Prostate gland (tissue), 2 donors: ENCODE measurements around the gene PTPN7. TPM values are rescaled to one million over a fixed set of nuclear protein-coding genes. Genes with fewer than 3 reads are reported as not detected.
"Not testable (repeated sequence)": the region's sequence is repeated elsewhere in the genome, so short reads cannot be mapped to it uniquely, and the experiment has no call there.

Experiments used
- DNase-seq: peaks from one replicate; pipeline ENCODE4 v3.0.0-alpha.2; 2019; ENCODE audit warnings: low spot score
- H3K27ac ChIP-seq, 2 donors: fragments of 200-600 bp; sonication (generic); 2 replicates each; pipeline ENCODE4 v1.5.1; 2017 to 2019
- H3K27me3 ChIP-seq: fragments of 200-600 bp; sonication (generic); replicated peaks from 2 replicates; pipeline ENCODE4 v1.5.1; 2019; ENCODE audit not compliant: insufficient read depth
- H3K36me3 ChIP-seq, 2 donors: fragments of 200-600 bp; sonication (generic); 1 replicate in 1 of 2; 2 replicates in 1 of 2; pipeline versions ENCODE4 v1.5.1 to v1.8.1; 2017 to 2019
- H3K4me1 ChIP-seq: fragments of 200-600 bp; sonication (generic); replicated peaks from 2 replicates; pipeline ENCODE4 v1.5.1; 2019
- H3K4me3 ChIP-seq, 2 donors: fragments of 200-600 bp; sonication (generic); 2 replicates each; pipeline ENCODE4 v1.5.1; 2017 to 2019
- H3K9me3 ChIP-seq: fragments of 200-600 bp; sonication (generic); 2 replicates; pipeline ENCODE4 v1.5.1; 2017
- POLR2A ChIP-seq: fragments of 450-650 bp; IDR thresholded peaks from one replicate; pipeline ENCODE4 v1.6.1; 2016; ENCODE audit warnings: antibody characterized with exemption, mild to moderate bottlenecking
- POLR2AphosphoS5 ChIP-seq: sonication (generic); formaldehyde crosslinking; IDR thresholded peaks from one replicate; pipeline ENCODE4 v1.6.1; 2017; ENCODE audit warnings: antibody characterized with exemption
- WGBS: methylation state at CpG from one replicate; pipeline ENCODE4 v1.1.5; 2018; 5-methylcytosine and 5-hydroxymethylcytosine counted together
- intact Hi-C: fragments of 100-400 bp; cut with DNase I; formaldehyde crosslinking; loops from one replicate; pipeline ENCODE4 v1.14.2; 2022
- total RNA-seq, 2 donors: library from RNA; depleted of rRNA; stranded (reverse); fragments of >200 nt; gene quantifications; one replicate each; pipeline ENCODE4 v1.1.0, GENCODE V29; 2016
- TF ChIP-seq, protein P1 (sequence below), 4 experiments: fragments of 200-600 bp in 2 of 4; fragments of 450-650 bp in 2 of 4; sonication (generic) in 2 of 4; IDR thresholded peaks; 1 replicate in 3 of 4; 2 replicates in 1 of 4; pipeline ENCODE4 v1.5.1; 2016 to 2019; ENCODE audit warnings: antibody characterized with exemption in 4 of 4, mild to moderate bottlenecking in 2 of 4, moderate library complexity in 2 of 4

Gene PTPN7
- total RNA-seq, 2 donors from 2014 or later: 0.73 to 61.8 TPM

- WGBS: 92% methylated on average over 9 of the region's 9 CpGs
- intact Hi-C loops: no loop called here
Observed at GRCh38 chr1:202150187-202150586, 10.2 kb downstream of the PTPN7 start.

DNA sequence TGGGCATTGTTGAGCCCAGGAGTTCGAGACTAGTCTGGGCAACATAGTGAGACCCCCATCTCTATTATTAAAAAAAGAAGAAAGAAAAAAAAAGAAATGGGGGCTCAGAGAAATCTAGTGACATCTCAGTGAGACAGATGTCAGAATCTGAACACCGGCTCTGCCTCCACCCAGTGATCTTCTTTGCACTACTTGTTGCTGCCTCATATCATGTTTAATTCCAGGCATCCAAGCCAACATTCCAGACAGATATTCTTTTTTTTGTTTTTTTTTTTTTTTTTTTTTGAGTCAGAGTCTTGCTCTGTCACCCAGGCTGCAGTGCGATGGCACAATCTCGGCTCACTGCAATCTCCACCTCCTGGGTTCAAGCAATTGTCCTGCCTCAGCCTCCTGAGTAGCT, 10.8 kb downstream of the PTPN7 start:
- TF ChIP-seq, protein P1, sequence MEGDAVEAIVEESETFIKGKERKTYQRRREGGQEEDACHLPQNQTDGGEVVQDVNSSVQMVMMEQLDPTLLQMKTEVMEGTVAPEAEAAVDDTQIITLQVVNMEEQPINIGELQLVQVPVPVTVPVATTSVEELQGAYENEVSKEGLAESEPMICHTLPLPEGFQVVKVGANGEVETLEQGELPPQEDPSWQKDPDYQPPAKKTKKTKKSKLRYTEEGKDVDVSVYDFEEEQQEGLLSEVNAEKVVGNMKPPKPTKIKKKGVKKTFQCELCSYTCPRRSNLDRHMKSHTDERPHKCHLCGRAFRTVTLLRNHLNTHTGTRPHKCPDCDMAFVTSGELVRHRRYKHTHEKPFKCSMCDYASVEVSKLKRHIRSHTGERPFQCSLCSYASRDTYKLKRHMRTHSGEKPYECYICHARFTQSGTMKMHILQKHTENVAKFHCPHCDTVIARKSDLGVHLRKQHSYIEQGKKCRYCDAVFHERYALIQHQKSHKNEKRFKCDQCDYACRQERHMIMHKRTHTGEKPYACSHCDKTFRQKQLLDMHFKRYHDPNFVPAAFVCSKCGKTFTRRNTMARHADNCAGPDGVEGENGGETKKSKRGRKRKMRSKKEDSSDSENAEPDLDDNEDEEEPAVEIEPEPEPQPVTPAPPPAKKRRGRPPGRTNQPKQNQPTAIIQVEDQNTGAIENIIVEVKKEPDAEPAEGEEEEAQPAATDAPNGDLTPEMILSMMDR (IDR thresholded peaks at IDR 0.05): no peak
- TF ChIP-seq POLR2AphosphoS5 (no peak), POLR2A (no peak)
- DNase-seq: no peak
- 90% methylated on average over 4 of the region's 4 CpGs for WGBS
- Histone ChIP-seq H3K36me3 (no peaks in the 10 kb centered on the region), H3K4me1 (no peaks in the 10 kb centered on the region), H3K4me3 (no peak overlapping the region), H3K27ac (no peak overlapping the region), H3K27me3 (no peaks in the 10 kb centered on the region), H3K9me3 (no peaks in the 10 kb centered on the region)
- intact Hi-C loops: no loop called here

More at GRCh38 chr1:202150187-202150586, 10.2 kb downstream of the PTPN7 start:
- Histone ChIP-seq H3K36me3 (no peaks in the 10 kb centered on the region), H3K4me1 (no peaks in the 10 kb centered on the region), H3K27ac (no peak overlapping the region), H3K9me3 (no peaks in the 10 kb centered on the region), H3K27me3 (no peaks in the 10 kb centered on the region), H3K4me3 (no peak overlapping the region)
- no peak for DNase-seq
- no peak for TF ChIP-seq POLR2A
- no peak for TF ChIP-seq POLR2AphosphoS5
- TF ChIP-seq, protein P1 (IDR thresholded peaks at IDR 0.05): no peak

- TF ChIP-seq POLR2AphosphoS5 (no peak), POLR2A (no peak)
- TF ChIP-seq, protein P1 (IDR thresholded peaks at IDR 0.05): no peak
- H3K27ac ChIP-seq: no peak overlapping the region
- H3K27me3 ChIP-seq: no peaks in the 10 kb centered on the region
- intact Hi-C loops: no loop called here
- WGBS: 94% methylated on average over 3 of the region's 4 CpGs
- no peaks in the 10 kb centered on the region for H3K36me3 ChIP-seq
- DNase-seq: no peak
- H3K9me3 ChIP-seq: no peaks in the 10 kb centered on the region
- H3K4me3 ChIP-seq: no peak overlapping the region
- no peaks in the 10 kb centered on the region for H3K4me1 ChIP-seq
Observed at GRCh38 chr1:202148391-202148790, 12.0 kb downstream of the PTPN7 start.

GRCh38 chr1:202146993-202147392, 13.4 kb downstream of the PTPN7 start:
- H3K27me3 ChIP-seq: no peaks in the 10 kb centered on the region
- H3K4me1 ChIP-seq: peaks cover 5% of the 10 kb centered on the region
- WGBS: 53% methylated on average over 2 of the region's 3 CpGs
- intact Hi-C loops: no loop called here
- H3K36me3 ChIP-seq: no peaks in the 10 kb centered on the region
- no peak for DNase-seq
- no peaks in the 10 kb centered on the region for H3K9me3 ChIP-seq
- no peak overlapping the region for H3K4me3 ChIP-seq
- no peak overlapping the region for H3K27ac ChIP-seq
- no peak for TF ChIP-seq POLR2A
- TF ChIP-seq POLR2AphosphoS5: no peak
- TF ChIP-seq, protein P1 (IDR thresholded peaks at IDR 0.05): no peak

DNA sequence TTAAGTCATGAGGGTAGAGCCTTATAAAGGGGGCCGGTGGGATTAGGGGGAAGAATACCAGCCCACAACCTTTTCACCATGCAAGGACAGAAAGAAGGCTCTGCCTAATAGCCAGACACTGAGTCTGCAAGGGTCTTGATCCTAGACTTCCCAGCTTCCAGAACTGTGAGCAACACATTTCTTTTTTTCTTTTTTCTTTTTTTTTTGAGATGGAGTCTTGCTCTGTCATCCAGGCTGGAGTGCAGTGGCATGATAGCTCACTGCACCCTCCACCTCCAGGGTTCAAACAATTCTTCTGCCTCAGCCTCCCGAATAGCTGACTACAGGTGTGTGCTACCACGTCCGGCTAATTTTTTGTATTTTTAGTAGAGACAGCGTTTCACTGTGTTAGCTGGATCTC, 14.1 kb downstream of the PTPN7 start:
- intact Hi-C loops: no loop called here
- Histone ChIP-seq H3K36me3 (no peaks in the 10 kb centered on the region), H3K4me3 (no peak overlapping the region), H3K9me3 (no peaks in the 10 kb centered on the region), H3K4me1 (peaks cover 5% of the 10 kb centered on the region), H3K27ac (no peak overlapping the region), H3K27me3 (no peaks in the 10 kb centered on the region)
- DNase-seq: no peak
- TF ChIP-seq, protein P1 (IDR thresholded peaks at IDR 0.05): no peak
- TF ChIP-seq POLR2AphosphoS5 (no peak), POLR2A (no peak)
- 93% methylated on average over 5 of the region's 5 CpGs for whole genome bisulfite sequencing

GRCh38 chr1:202145744-202146140, 14.7 kb downstream of the PTPN7 start:
- DNase-seq, intact Hi-C loops: not testable (repeated sequence)
- 94% methylated on average over 8 of the region's 8 CpGs for WGBS

More at GRCh38 chr1:202145744-202146140, 14.7 kb downstream of the PTPN7 start:
- not testable (repeated sequence) for H3K9me3 ChIP-seq, H3K4me1 ChIP-seq, H3K36me3 ChIP-seq, H3K4me3 ChIP-seq, H3K27ac ChIP-seq, H3K27me3 ChIP-seq
